ENCODE results near the gene RPTOR. TPM values are rescaled to one million over a fixed set of nuclear protein-coding genes. Genes with fewer than 3 reads are reported as not detected.

RPTOR gene
- total RNA-seq, 4 donors from 2014 or later = 23.6 to 37.0 (median 27.8) TPM

GRCh38 chr17:80779961-80780380 lies 235.3 kb downstream of the RPTOR start:
- peak; percentile 61 for ATAC-seq (ENCODE audit: low FRiP score)
- peak; percentile 23 for DNase-seq (ENCODE audit: low spot score)
- TF ChIP-seq CTCF (IDR thresholded peaks at IDR 0.05) = no peak

GRCh38 chr17:80780381-80781198 lies 236.0 kb downstream of the RPTOR start:
- ATAC-seq (ENCODE audit: low FRiP score) = no peak

GRCh38 chr17:80781211-80781610 lies 236.6 kb downstream of the RPTOR start:
- ATAC-seq (ENCODE audit: low FRiP score) = no peak
- TF ChIP-seq CTCF (IDR thresholded peaks at IDR 0.05) = no peak

More at GRCh38 chr17:80780381-80781198, 236.0 kb downstream of the RPTOR start:
- TF ChIP-seq CTCF (IDR thresholded peaks at IDR 0.05) = no peak
- no peak for DNase-seq (ENCODE audit: low spot score)

GRCh38 chr17:80781807-80782277 lies 237.2 kb downstream of the RPTOR start:
- ATAC-seq (ENCODE audit: low FRiP score) (no peak), DNase-seq (ENCODE audit: low spot score) (no peak)

More at GRCh38 chr17:80781211-80781610, 236.6 kb downstream of the RPTOR start:
- DNase-seq (ENCODE audit: low spot score) = no peak

DNA sequence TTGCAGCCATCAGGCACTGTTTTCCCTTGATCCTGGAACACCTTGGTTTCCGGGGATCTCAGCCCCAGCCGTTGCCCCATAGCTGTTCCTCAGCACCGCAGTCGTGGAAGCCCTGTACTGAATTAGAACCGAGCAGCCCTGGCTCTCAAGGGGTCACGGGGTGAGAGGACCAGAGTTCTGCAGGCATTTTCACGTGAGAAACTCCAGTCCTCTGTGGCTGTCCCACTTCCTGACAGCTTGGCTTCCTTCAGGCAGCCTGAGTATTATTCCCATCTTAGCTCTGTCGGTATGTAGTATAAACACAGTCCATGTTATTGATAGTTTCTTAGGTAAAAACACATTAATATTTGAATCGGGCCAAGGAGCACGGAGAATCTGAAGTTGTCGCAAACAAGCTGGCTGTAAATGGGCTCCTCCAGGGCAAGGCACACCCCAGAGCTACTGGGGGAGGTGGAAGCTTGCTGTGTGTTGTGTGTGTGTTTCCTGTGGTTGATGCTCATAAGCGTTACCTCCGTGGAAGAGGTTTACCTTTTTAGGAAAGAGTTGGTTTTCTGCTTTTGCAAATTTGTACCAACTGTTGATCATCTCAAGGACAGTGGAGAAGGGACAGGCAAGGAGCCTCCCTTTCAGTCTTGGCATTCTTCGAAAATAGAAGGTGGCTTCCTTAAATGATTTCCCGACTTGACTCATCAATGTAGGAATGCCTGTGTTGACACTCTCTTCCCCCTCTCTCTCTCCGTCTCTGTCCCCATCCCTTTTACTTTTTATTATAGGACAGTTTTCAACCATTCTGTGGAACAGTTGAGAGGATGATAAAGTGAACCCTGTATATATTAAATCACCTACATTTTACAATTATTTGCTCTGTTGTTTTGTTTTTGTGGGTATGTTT lies 238.1 kb downstream of the RPTOR start:
- ATAC-seq (ENCODE audit: low FRiP score) (no peak), DNase-seq (ENCODE audit: low spot score) (no peak)
- no peak for TF ChIP-seq CTCF (IDR thresholded peaks at IDR 0.05)

More at GRCh38 chr17:80781807-80782277, 237.2 kb downstream of the RPTOR start:
- no peak for TF ChIP-seq CTCF (IDR thresholded peaks at IDR 0.05)

- TF ChIP-seq CTCF (IDR thresholded peaks at IDR 0.05) = no peak
- no peak for DNase-seq (ENCODE audit: low spot score)
- ATAC-seq (ENCODE audit: low FRiP score) = no peak
Observed at GRCh38 chr17:80783486-80783885, 238.8 kb downstream of the RPTOR start.
